Gastrocnemius medialis (tissue), 4 donors: ENCODE measurements around the gene NUDCD3.

ENCODE experiments used
- POLR2A ChIP-seq, 2 donors: fragments of 450-650 bp; IDR thresholded peaks; one replicate each; pipeline ENCODE4 v1.6.1; 2017; ENCODE audit warnings: antibody characterized with exemption in 2 of 2, mild to moderate bottlenecking in 2 of 2, moderate library complexity in 2 of 2
- TF ChIP-seq, protein P1 (sequence below), 5 experiments: fragments of 450-650 bp in 3 of 5; fragments of 200-600 bp in 2 of 5; sonication (generic) in 2 of 5; IDR thresholded peaks in 4 of 5; conservative IDR thresholded peaks in 1 of 5; 1 replicate in 4 of 5; 2 replicates in 1 of 5; pipeline ENCODE4 v1.5.1; 2016 to 2019; ENCODE audit warnings: antibody characterized with exemption in 5 of 5, mild to moderate bottlenecking in 3 of 5, moderate library complexity in 3 of 5

DNA sequence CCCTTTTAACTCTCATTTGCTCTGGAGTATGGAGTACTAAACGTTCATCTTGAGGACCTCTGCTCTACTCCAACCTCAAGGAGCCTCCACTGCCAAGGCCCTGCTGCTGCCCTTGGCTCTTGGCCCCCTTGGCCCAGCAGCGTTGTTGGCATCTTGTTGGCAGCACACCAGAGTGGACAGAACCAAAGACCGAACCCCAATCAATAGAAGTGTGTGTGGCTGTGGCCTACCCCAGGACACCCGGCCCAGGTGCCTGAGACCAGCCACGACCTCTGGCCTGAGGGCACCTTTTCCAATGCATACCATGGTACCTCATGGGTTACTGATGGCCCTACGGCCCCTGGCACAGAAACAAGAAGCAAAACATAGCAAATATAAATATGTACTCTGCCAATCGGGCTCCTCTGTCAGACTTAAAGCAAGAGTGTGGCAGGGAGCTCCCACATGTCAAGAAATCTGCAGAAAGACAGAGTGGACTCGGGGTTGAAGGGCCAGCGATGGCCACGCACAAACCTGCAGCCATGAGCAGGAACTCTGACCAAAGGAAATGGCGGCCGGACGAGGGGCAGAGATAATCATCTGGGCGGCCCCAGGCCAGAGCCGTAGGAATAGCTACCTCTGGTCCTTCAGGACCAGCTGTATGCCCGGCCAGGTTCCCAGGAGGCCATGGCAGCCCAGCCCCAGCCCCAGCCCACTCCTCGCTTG lies 47.8 kb upstream of the NUDCD3 start:
- TF ChIP-seq, protein P1, sequence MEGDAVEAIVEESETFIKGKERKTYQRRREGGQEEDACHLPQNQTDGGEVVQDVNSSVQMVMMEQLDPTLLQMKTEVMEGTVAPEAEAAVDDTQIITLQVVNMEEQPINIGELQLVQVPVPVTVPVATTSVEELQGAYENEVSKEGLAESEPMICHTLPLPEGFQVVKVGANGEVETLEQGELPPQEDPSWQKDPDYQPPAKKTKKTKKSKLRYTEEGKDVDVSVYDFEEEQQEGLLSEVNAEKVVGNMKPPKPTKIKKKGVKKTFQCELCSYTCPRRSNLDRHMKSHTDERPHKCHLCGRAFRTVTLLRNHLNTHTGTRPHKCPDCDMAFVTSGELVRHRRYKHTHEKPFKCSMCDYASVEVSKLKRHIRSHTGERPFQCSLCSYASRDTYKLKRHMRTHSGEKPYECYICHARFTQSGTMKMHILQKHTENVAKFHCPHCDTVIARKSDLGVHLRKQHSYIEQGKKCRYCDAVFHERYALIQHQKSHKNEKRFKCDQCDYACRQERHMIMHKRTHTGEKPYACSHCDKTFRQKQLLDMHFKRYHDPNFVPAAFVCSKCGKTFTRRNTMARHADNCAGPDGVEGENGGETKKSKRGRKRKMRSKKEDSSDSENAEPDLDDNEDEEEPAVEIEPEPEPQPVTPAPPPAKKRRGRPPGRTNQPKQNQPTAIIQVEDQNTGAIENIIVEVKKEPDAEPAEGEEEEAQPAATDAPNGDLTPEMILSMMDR (IDR thresholded peaks at IDR 0.05 in 4 of 5, conservative IDR thresholded peaks at IDR 0.05 in 1 of 5) = no peak
- no peak for TF ChIP-seq POLR2A (IDR thresholded peaks at IDR 0.05)
